Body of pancreas (tissue), 4 donors: ENCODE results near the gene RIT2. TPM values are rescaled to one million over a fixed set of nuclear protein-coding genes. Genes with fewer than 3 reads are reported as not detected.

Experiments used
- ATAC-seq: fragments of 150-250 bp; one replicate; pipeline ENCODE4 v1.9.1; 2016
- DNase-seq, 4 donors: peaks; one replicate each; pipeline ENCODE4 v3.0.0-alpha.2; 2019
- H3K27ac ChIP-seq, 4 donors: fragments of 200-600 bp; sonication (generic); 1 replicate in 3 of 4; 2 replicates in 1 of 4; pipeline versions ENCODE4 v1.5.1 to v1.6.1; 2016 to 2019; ENCODE audit warnings: mild to moderate bottlenecking in 1 of 4, mixed read lengths in 1 of 4, moderate library complexity in 1 of 4
- H3K27me3 ChIP-seq, 2 donors: fragments of 200-600 bp; sonication (generic); one replicate each; pipeline ENCODE4 v1.6.0; 2016; ENCODE audit warnings: mild to moderate bottlenecking in 1 of 2
- H3K36me3 ChIP-seq, 2 donors: fragments of 200-600 bp; sonication (generic); replicated peaks in 1 of 2; 2 replicates each; pipeline ENCODE4 v1.5.1; 2016; ENCODE audit warnings: low read depth in 2 of 2; ENCODE audit not compliant: insufficient read depth in 1 of 2
- H3K4me1 ChIP-seq: fragments of 200-600 bp; sonication (generic); one replicate; pipeline ENCODE4 v1.6.0; 2016
- H3K4me3 ChIP-seq, 2 donors: fragments of 200-600 bp; sonication (generic); 1 replicate in 1 of 2; 2 replicates in 1 of 2; pipeline ENCODE4 v1.5.1; 2016 to 2019
- H3K9me3 ChIP-seq, 3 donors: fragments of 200-600 bp; sonication (generic); 1 replicate in 2 of 3; 2 replicates in 1 of 3; pipeline ENCODE4 v1.5.1; 2016
- CTCF ChIP-seq, 7 experiments: fragments of 450-650 bp in 4 of 7; fragments of 200-600 bp in 3 of 7; sonication (generic) in 3 of 7; IDR thresholded peaks; one replicate each; pipeline ENCODE4 v1.5.1; 2016 to 2019; ENCODE audit warnings: antibody characterized with exemption in 7 of 7
- POLR2A ChIP-seq, 3 donors: fragments of 450-650 bp; IDR thresholded peaks; one replicate each; pipeline ENCODE4 v1.6.1; 2016; ENCODE audit warnings: antibody characterized with exemption in 3 of 3, mild to moderate bottlenecking in 2 of 3
- WGBS, 2 donors: methylation state at CpG; one replicate each; pipeline ENCODE4 v1.1.5; 2017; 5-methylcytosine and 5-hydroxymethylcytosine counted together
- intact Hi-C: fragments of 100-400 bp; cut with DNase I; formaldehyde crosslinking; loops from one replicate; pipeline ENCODE4 v1.15.1; 2023
- total RNA-seq, 2 donors: library from RNA; depleted of rRNA; stranded (reverse); fragments of >200 nt; gene quantifications; one replicate each; pipeline ENCODE4 v1.1.0, GENCODE V29; 2016

The RIT2 gene
- total RNA-seq, 2 donors from 2014 or later: not detected

DNA sequence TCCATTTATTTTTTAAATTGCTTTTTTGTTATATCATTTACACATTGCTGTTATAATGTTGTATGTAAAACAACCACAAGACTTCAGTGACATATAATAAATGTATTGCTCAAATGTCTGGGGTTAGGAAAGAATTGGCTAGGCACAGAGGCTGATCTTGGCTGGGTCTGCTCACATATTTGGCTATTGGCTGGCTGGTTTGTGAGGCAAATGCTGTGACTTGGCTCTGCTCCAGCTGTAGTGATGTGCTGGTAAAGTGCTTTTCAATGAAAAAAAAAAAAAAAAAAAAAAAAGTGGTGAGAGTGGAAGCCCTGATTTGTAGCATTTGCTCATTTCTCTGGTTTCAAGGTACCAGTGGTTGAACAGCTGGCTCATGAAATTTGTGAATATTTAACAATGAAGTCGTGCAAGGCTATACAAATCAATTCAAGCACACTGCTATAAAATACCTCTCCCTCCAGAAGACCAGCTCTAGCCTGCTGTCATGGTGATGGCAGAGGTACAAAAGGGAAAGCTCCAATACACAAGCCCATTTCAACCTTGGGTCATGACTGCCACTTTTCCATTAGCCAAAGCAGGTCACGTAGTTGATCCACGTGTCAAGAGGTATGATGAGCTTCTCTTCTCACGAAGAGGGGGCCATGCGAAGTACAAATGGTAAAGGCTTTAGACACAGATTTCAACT lies 43.7 kb upstream of the RIT2 start:
- ATAC-seq (no peak), DNase-seq (peak in 2 of 4 donors; percentile 8 to 12)
- Histone ChIP-seq H3K27me3 (no peaks in the 10 kb centered on the region), H3K4me3 (no peak overlapping the region), H3K36me3 (no peaks in the 10 kb centered on the region), H3K9me3 (no peaks in the 10 kb centered on the region), H3K27ac (no peak overlapping the region), H3K4me1 (no peaks in the 10 kb centered on the region)
- intact Hi-C loops: no loop called here
- no peak for TF ChIP-seq POLR2A (IDR thresholded peaks at IDR 0.05)
- 51 to 65% methylated on average over 5 of the region's 5 CpGs for WGBS, 2 donors

DNA sequence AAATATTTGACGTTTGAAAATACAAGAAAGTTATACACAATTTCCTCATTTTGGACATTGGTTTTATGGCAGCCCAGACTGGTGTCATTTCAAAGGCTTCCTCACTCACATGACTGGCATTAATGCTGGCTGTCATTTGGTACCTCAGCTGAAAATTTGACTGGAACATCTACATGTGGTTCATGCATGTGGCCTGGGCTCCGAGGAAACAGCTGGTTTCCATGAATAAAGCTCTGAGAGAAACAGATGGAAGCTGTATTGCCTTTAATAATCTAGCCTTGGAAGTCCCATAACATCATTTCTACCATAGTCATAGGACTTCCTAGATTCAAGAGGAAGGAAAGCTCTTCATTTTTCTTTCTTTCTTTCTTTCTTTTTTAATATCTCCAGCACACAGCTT lies 42.9 kb upstream of the RIT2 start:
- intact Hi-C loops: no loop called here

GRCh38 chr18:43155842-43156241 lies 40.4 kb upstream of the RIT2 start:
- intact Hi-C loops: no loop called here
- no peaks in the 10 kb centered on the region for H3K4me1 ChIP-seq
- H3K36me3 ChIP-seq: no peaks in the 10 kb centered on the region
- H3K4me3 ChIP-seq: no peak overlapping the region
- 73 to 74% methylated on average over 3 of the region's 3 CpGs for WGBS, 2 donors
- TF ChIP-seq CTCF (IDR thresholded peaks at IDR 0.05) (no peak), POLR2A (IDR thresholded peaks at IDR 0.05) (no peak)
- H3K27me3 ChIP-seq: no peaks in the 10 kb centered on the region
- no peaks in the 10 kb centered on the region for H3K9me3 ChIP-seq
- DNase-seq (no peak), ATAC-seq (no peak)
- H3K27ac ChIP-seq: no peak overlapping the region

More for the DNA sequence above, 42.9 kb upstream of the RIT2 start:
- Histone ChIP-seq H3K4me3 (no peak overlapping the region), H3K4me1 (no peaks in the 10 kb centered on the region), H3K27me3 (no peaks in the 10 kb centered on the region), H3K9me3 (no peaks in the 10 kb centered on the region), H3K27ac (no peak overlapping the region), H3K36me3 (no peaks in the 10 kb centered on the region)
- no peak for ATAC-seq
- WGBS, 2 donors: 37 to 43% methylated on average over 2 of the region's 2 CpGs
- TF ChIP-seq CTCF (IDR thresholded peaks at IDR 0.05): no peak
- no peak for TF ChIP-seq POLR2A (IDR thresholded peaks at IDR 0.05)
- DNase-seq: no peak

DNA sequence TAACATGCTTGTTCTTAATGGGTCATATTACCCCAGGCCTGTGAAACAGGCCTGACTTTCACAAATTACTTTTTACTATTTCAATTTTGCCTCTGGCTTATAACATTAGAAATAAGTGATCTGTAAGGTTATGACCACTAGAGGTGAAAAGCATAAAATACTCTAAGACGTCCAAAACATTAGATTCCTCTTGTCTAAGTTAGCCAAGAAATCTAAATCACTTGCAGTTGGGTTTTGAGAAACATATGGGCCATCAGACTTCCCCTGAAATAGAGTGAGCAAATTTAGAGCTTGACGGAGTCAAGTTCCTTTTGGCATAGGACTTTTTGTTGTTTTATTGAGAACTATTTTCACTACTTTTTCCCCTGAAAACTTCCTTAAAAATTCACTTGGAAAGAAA lies 32.7 kb upstream of the RIT2 start:
- Histone ChIP-seq H3K27me3 (no peaks in the 10 kb centered on the region), H3K9me3 (no peaks in the 10 kb centered on the region), H3K36me3 (no peaks in the 10 kb centered on the region), H3K27ac (no peak overlapping the region), H3K4me3 (no peak overlapping the region), H3K4me1 (no peaks in the 10 kb centered on the region)
- ATAC-seq (no peak), DNase-seq (no peak)
- intact Hi-C loops: no loop called here
- TF ChIP-seq POLR2A (IDR thresholded peaks at IDR 0.05) (no peak), CTCF (IDR thresholded peaks at IDR 0.05) (no peak)
- 46 to 51% methylated on average over 2 of the region's 2 CpGs for WGBS, 2 donors

GRCh38 chr18:43141208-43141607 lies 25.7 kb upstream of the RIT2 start:
- Histone ChIP-seq H3K4me3 (no peak overlapping the region), H3K9me3 (no peaks in the 10 kb centered on the region), H3K4me1 (no peaks in the 10 kb centered on the region), H3K36me3 (no peaks in the 10 kb centered on the region), H3K27me3 (no peaks in the 10 kb centered on the region), H3K27ac (no peak overlapping the region)
- DNase-seq (no peak), ATAC-seq (no peak)
- TF ChIP-seq POLR2A (IDR thresholded peaks at IDR 0.05) (no peak), CTCF (IDR thresholded peaks at IDR 0.05) (no peak)
- 11 to 16% methylated on average over 2 of the region's 2 CpGs for WGBS, 2 donors
- intact Hi-C loops: no loop called here
